ENCODE measurements around the gene TMEM247. TPM values are rescaled to one million over a fixed set of nuclear protein-coding genes. Genes with fewer than 3 reads are reported as not detected.
A peak's percentile ranks its signal among the peaks of the same experiment; 100 is the strongest.
"Not testable (repeated sequence)": the region's sequence is repeated elsewhere in the genome, so short reads cannot be mapped to it uniquely, and the experiment has no call there.

TMEM247 gene
- total RNA-seq, 1 donor from 2014 or later: not detected

DNA sequence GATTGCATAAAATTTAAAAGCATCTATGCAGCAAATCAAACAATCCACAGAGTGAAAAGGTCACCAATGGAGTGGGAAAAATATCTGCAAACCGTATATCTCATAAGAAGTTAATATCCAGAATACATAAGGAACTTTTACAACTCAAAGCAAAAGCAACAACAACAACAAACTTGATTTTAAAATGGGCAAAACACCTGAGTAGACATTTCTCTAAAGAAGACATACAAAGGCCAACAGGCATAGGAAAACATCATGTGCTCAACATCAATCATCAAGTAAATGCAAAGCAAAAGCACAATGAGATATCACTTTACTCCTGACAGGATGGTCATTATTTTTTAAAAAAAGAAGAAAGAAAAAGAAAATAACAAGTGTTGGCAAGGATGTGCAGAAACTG lies 38.1 kb downstream of the TMEM247 start:
- peaks cover 31% of the 10 kb centered on the region for H3K4me1 ChIP-seq
- peaks cover 5% of the 10 kb centered on the region for H3K36me3 ChIP-seq
- H3K9me3 ChIP-seq (replicated peaks): peaks cover 35% of the 10 kb centered on the region
- DNase-seq: no peak
- intact Hi-C loops (cut with micrococcal nuclease): no loop called here
- no peak overlapping the region for H3K27ac ChIP-seq (replicated peaks)
- TF ChIP-seq, protein P1, sequence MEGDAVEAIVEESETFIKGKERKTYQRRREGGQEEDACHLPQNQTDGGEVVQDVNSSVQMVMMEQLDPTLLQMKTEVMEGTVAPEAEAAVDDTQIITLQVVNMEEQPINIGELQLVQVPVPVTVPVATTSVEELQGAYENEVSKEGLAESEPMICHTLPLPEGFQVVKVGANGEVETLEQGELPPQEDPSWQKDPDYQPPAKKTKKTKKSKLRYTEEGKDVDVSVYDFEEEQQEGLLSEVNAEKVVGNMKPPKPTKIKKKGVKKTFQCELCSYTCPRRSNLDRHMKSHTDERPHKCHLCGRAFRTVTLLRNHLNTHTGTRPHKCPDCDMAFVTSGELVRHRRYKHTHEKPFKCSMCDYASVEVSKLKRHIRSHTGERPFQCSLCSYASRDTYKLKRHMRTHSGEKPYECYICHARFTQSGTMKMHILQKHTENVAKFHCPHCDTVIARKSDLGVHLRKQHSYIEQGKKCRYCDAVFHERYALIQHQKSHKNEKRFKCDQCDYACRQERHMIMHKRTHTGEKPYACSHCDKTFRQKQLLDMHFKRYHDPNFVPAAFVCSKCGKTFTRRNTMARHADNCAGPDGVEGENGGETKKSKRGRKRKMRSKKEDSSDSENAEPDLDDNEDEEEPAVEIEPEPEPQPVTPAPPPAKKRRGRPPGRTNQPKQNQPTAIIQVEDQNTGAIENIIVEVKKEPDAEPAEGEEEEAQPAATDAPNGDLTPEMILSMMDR (IDR thresholded peaks at IDR 0.05; ENCODE audit: borderline replicate concordance): no peak
- no peaks in the 10 kb centered on the region for H3K27me3 ChIP-seq (ENCODE audit: low read depth)
- no peak overlapping the region for H3K4me3 ChIP-seq

DNA sequence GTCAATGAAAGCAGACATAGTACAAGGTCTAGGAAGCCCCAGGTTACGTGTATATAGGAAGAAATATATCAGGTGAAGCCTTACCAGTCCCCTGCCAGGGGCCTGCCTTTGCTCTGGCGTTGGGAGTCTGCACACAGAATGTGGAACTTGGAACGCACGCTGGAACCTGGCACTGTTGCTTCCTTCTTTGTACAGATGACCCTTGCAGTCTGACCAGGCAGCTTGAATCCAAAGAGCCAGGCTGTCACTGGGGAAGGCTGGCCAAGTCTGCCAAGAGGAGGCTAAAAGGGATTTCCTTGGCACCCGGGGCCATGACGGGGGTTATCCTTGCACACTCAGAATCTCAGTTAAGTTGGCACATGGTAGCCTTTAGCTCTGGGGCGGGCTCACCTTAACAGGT lies 39.5 kb downstream of the TMEM247 start:
- Histone ChIP-seq H3K27ac (replicated peaks) (peak overlapping the region; percentile 73), H3K36me3 (peaks cover 5% of the 10 kb centered on the region), H3K27me3 (ENCODE audit: low read depth) (no peaks in the 10 kb centered on the region), H3K4me1 (peaks cover 31% of the 10 kb centered on the region), H3K9me3 (replicated peaks) (peaks cover 34% of the 10 kb centered on the region), H3K4me3 (no peak overlapping the region)
- DNase-seq: peak; percentile 62
- TF ChIP-seq, protein P1 (IDR thresholded peaks at IDR 0.05; ENCODE audit: borderline replicate concordance): no peak
- intact Hi-C loops (cut with micrococcal nuclease): no loop called here

DNA sequence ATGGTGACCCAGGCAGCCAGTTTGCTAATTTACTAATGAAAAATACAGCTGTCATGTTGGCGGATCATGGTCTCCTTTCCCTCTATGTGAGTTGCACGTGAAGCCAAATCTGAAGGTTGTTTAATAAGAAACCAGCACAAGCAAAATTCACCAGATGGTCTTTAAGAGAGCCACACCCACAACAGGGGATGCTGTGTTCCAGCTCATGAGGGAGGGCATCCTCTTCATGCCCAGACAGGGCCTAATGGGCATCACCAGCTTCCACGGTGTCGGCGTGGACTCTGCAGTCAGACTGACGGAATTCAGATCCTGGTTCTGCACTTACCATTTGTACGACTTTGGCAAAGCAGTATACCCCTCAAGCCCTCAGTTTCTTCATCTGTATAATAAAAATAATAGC lies 39.9 kb downstream of the TMEM247 start:
- Histone ChIP-seq H3K4me3 (no peak overlapping the region), H3K36me3 (peaks cover 5% of the 10 kb centered on the region), H3K27me3 (ENCODE audit: low read depth) (no peaks in the 10 kb centered on the region), H3K27ac (replicated peaks) (peak overlapping the region; percentile 73), H3K9me3 (replicated peaks) (peaks cover 30% of the 10 kb centered on the region), H3K4me1 (peaks cover 31% of the 10 kb centered on the region)
- TF ChIP-seq, protein P1 (IDR thresholded peaks at IDR 0.05; ENCODE audit: borderline replicate concordance): no peak
- no peak for DNase-seq
- intact Hi-C loops (cut with micrococcal nuclease): no loop called here

DNA sequence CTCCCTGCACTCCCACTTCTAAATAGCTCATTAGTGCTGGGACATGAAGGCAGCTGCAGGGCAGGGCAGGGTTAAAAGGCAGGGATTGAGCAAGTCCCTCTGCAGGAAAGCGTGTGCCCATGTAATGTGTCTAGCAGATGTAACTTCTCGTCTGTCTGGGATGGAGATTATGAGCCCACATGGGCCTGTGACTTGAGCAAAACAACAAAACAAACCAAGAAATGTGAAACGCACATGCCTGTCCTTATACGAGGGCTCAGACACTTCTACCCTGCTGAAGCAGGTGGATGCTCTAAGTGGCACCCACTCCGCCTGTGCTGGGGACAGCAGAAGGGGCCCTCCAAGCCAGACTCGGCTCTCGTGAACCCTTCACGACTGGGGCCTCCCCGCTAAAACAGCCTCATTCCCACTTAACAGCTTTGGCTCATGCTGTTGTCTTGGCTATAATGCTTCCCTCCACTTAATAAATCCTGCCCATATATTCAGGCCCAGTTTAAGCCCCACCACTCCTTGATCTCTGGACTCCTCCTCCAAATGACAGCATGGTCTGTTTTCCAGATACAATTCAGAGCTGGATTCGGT lies 40.9 kb downstream of the TMEM247 start:
- Histone ChIP-seq H3K36me3 (peaks cover 5% of the 10 kb centered on the region), H3K27me3 (ENCODE audit: low read depth) (no peaks in the 10 kb centered on the region), H3K9me3 (replicated peaks) (peaks cover 21% of the 10 kb centered on the region), H3K4me3 (no peak overlapping the region), H3K27ac (replicated peaks) (peak overlapping the region; percentile 73), H3K4me1 (peaks cover 31% of the 10 kb centered on the region)
- TF ChIP-seq, protein P1 (IDR thresholded peaks at IDR 0.05; ENCODE audit: borderline replicate concordance): no peak
- intact Hi-C loops (cut with micrococcal nuclease): no loop called here
- DNase-seq: no peak

DNA sequence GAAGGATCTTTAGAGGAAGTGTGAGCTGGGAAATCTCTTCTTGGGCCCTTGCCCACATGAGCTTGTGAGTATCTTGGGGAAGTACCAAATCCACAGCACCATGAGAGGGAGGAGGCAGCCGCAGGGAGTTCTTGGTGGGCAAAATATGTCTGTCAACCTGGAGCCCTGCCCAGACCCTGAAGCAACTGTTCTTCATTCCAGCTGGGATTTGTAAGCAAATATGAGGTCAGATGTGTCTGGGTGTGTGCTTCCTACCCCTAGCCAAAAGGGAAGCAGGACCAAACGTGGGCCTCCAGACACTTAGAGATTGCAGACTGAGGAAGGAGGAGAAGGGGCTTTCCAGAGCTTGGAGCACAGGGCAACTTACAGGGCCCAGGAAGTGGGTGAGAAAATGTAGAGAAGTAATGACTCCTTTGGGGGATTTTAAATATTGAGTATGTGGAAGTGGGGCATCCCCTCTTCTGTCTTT lies 41.9 kb downstream of the TMEM247 start:
- peaks cover 11% of the 10 kb centered on the region for H3K9me3 ChIP-seq (replicated peaks)
- peaks cover 31% of the 10 kb centered on the region for H3K4me1 ChIP-seq
- H3K27me3 ChIP-seq (ENCODE audit: low read depth): no peaks in the 10 kb centered on the region
- peak; percentile 77 for DNase-seq
- intact Hi-C loops (cut with micrococcal nuclease): no loop called here
- H3K36me3 ChIP-seq: peaks cover 3% of the 10 kb centered on the region
- H3K4me3 ChIP-seq: no peak overlapping the region
- TF ChIP-seq, protein P1 (IDR thresholded peaks at IDR 0.05; ENCODE audit: borderline replicate concordance): no peak
- peak overlapping the region; percentile 73 for H3K27ac ChIP-seq (replicated peaks)

DNA sequence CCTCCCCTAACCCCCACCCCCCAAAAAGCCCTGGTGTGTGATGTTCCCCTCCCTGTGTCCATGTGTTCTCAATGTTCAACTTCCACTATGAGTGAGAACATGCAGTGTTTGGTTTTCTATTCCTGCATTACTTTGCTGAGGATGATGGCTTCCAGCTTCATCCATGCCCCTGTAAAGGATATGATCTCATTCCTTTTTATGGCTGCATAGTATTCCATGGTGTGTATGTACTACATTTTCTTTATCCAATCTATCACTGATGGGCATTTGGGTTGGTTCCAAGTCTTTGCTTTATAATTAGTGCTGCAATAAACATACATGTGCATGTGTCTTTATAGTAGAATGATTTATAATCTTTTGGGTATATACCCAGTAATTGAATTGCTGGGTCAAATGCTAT lies 43.0 kb downstream of the TMEM247 start:
- H3K36me3 ChIP-seq; H3K27ac ChIP-seq (replicated peaks); H3K27me3 ChIP-seq (ENCODE audit: low read depth); intact Hi-C loops (cut with micrococcal nuclease); H3K9me3 ChIP-seq (replicated peaks); DNase-seq; H3K4me3 ChIP-seq: not testable (repeated sequence)
- peaks cover 31% of the 10 kb centered on the region for H3K4me1 ChIP-seq
